KMS-11 (cell line): ENCODE measurements around the gene SZT2.

ENCODE experiments used
- H2AFZ ChIP-seq: fragments of 200-600 bp; sonication (generic); 2 replicates; pipeline ENCODE4 v1.6.1; 2016; ENCODE audit warnings: antibody characterized with exemption, mixed run types, low read depth
- H3K27ac ChIP-seq: fragments of 200-600 bp; sonication (generic); 2 replicates; pipeline ENCODE4 v1.6.1; 2016; ENCODE audit warnings: mild to moderate bottlenecking, mixed run types
- H3K27me3 ChIP-seq: fragments of 200-600 bp; sonication (generic); 2 replicates; pipeline ENCODE4 v1.6.1; 2017; ENCODE audit warnings: mild to moderate bottlenecking, low read depth, mixed run types, moderate library complexity; ENCODE audit not compliant: insufficient read depth
- H3K36me3 ChIP-seq: fragments of 200-600 bp; sonication (generic); 2 replicates; pipeline ENCODE4 v1.6.1; 2017; ENCODE audit warnings: mild to moderate bottlenecking, mixed run types; ENCODE audit not compliant: insufficient read depth
- H3K4me1 ChIP-seq: fragments of 200-600 bp; sonication (generic); 2 replicates; pipeline ENCODE4 v1.6.1; 2016; ENCODE audit warnings: mild to moderate bottlenecking, low read depth, mixed run types; ENCODE audit not compliant: poor library complexity, severe bottlenecking
- H3K4me2 ChIP-seq: fragments of 200-600 bp; sonication (generic); 2 replicates; pipeline ENCODE4 v1.7.0; 2016; ENCODE audit warnings: mild to moderate bottlenecking, mixed run types
- H3K4me3 ChIP-seq: fragments of 200-600 bp; sonication (generic); IDR thresholded peaks from 2 replicates; pipeline ENCODE4 v1.6.1; 2017; ENCODE audit warnings: low read depth, low read length, mixed read lengths; ENCODE audit not compliant: insufficient read depth
- H3K79me2 ChIP-seq: fragments of 200-600 bp; sonication (generic); 2 replicates; pipeline ENCODE4 v1.6.1; 2016; ENCODE audit warnings: low read depth, mixed run types; ENCODE audit not compliant: insufficient read depth
- H3K9ac ChIP-seq: fragments of 200-600 bp; sonication (generic); 2 replicates; pipeline ENCODE4 v1.6.1; 2016; ENCODE audit warnings: mild to moderate bottlenecking, mixed run types
- H4K20me1 ChIP-seq: fragments of 200-600 bp; sonication (generic); 2 replicates; pipeline ENCODE4 v1.6.1; 2016; ENCODE audit warnings: mild to moderate bottlenecking, mixed run types; ENCODE audit not compliant: insufficient read depth
- TF ChIP-seq, protein P1 (sequence below): fragments of 200-600 bp; sonication (generic); conservative IDR thresholded peaks from 2 replicates; pipeline ENCODE4 v1.6.1; 2017; ENCODE audit warnings: low read depth, mild to moderate bottlenecking, antibody characterized with exemption, low read length, moderate library complexity, mixed read lengths

Gene SZT2

DNA sequence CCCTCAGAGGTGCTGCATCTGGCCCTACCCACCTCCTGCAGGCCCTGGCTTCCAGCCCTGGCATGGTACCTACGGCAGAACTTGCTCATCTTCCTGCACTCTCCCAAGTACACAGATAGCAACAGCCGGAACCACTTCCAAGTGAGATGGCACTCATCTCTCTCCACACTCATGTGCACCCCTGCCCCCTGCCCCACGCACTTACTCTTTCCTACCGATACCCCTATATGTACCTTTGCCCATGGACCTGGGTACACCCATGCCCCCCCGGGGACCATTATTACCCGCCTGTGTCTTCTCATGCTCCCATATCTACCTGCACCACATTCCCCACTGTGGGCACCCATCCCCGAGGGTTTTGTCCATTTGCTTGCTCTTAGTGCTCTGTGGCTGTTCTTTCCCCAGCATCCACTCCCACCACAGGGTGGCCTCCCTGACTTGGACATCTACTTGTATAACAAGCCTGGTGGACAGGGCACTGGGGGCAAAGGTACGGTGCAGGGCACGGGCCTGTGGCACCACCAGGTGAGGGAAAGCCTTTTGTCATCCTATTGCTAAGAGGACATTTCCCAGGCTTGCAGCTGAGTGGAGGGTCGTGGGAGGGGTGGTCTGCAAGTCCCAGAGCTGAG is 49.4 kb downstream of the SZT2 start:
- H3K4me1 ChIP-seq, result no peaks in the 10 kb centered on the region
- no peaks in the 10 kb centered on the region for H3K27me3 ChIP-seq
- no peak overlapping the region for H3K27ac ChIP-seq
- no peaks in the 10 kb centered on the region for H3K79me2 ChIP-seq
- TF ChIP-seq, protein P1, sequence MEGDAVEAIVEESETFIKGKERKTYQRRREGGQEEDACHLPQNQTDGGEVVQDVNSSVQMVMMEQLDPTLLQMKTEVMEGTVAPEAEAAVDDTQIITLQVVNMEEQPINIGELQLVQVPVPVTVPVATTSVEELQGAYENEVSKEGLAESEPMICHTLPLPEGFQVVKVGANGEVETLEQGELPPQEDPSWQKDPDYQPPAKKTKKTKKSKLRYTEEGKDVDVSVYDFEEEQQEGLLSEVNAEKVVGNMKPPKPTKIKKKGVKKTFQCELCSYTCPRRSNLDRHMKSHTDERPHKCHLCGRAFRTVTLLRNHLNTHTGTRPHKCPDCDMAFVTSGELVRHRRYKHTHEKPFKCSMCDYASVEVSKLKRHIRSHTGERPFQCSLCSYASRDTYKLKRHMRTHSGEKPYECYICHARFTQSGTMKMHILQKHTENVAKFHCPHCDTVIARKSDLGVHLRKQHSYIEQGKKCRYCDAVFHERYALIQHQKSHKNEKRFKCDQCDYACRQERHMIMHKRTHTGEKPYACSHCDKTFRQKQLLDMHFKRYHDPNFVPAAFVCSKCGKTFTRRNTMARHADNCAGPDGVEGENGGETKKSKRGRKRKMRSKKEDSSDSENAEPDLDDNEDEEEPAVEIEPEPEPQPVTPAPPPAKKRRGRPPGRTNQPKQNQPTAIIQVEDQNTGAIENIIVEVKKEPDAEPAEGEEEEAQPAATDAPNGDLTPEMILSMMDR, result no peak
- no peaks in the 10 kb centered on the region for H4K20me1 ChIP-seq
- H3K9ac ChIP-seq, result no peak overlapping the region
- H2AFZ ChIP-seq, result no peak overlapping the region
- no peaks in the 10 kb centered on the region for H3K36me3 ChIP-seq
- H3K4me2 ChIP-seq, result no peak overlapping the region
- no peak overlapping the region for H3K4me3 ChIP-seq

DNA sequence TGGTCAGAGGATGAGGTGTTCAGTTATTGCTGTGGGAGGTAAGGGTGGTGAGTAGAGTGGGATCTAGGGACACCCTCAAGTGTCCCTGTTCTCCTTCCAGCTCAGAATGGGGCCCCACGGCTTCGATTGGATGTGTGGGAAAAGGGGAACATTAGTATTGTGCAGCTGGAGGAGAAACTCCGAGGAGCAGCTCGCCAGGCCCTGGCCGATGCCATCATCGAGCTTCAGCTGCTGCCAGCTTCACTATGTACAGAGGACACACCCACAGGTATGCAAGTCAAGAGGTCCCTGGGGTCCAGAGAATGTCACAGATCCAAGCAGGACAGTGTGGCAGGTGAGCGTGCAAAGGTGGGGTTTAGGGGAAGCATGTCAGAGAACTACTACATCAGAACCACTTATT is 50.1 kb downstream of the SZT2 start:
- TF ChIP-seq, protein P1, result no peak
- H3K4me2 ChIP-seq, result no peak overlapping the region
- H3K27me3 ChIP-seq, result no peaks in the 10 kb centered on the region
- no peak overlapping the region for H3K27ac ChIP-seq
- no peaks in the 10 kb centered on the region for H3K79me2 ChIP-seq
- H2AFZ ChIP-seq, result no peak overlapping the region
- H3K4me1 ChIP-seq, result no peaks in the 10 kb centered on the region
- no peak overlapping the region for H3K4me3 ChIP-seq
- no peak overlapping the region for H3K9ac ChIP-seq
- H4K20me1 ChIP-seq, result no peaks in the 10 kb centered on the region
- H3K36me3 ChIP-seq, result no peaks in the 10 kb centered on the region

DNA sequence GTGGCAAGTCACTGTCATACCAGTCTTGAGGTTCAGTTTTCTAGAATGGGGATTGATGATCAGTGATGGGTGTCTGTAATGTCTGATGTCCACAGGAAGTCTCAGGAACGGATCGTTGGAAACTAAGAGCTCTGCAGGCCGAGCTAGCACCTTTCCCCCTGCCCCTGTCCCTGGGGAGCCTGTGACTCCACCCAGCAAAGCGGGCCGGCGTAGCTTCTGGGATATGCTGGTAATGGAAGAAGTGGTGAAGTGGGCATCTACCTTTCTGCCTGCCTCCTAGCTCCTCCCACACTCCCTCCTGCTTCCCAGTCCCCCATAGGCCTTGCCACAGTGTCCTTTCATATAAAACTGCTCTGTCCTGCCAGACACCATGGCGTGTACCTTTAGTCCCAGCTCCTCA is 50.7 kb downstream of the SZT2 start:
- H3K4me3 ChIP-seq, result no peak overlapping the region
- no peaks in the 10 kb centered on the region for H3K27me3 ChIP-seq
- no peaks in the 10 kb centered on the region for H4K20me1 ChIP-seq
- no peaks in the 10 kb centered on the region for H3K79me2 ChIP-seq
- no peak overlapping the region for H3K4me2 ChIP-seq
- no peaks in the 10 kb centered on the region for H3K4me1 ChIP-seq
- H3K27ac ChIP-seq, result no peak overlapping the region
- H2AFZ ChIP-seq, result no peak overlapping the region
- TF ChIP-seq, protein P1, result no peak
- no peaks in the 10 kb centered on the region for H3K36me3 ChIP-seq
- H3K9ac ChIP-seq, result no peak overlapping the region

DNA sequence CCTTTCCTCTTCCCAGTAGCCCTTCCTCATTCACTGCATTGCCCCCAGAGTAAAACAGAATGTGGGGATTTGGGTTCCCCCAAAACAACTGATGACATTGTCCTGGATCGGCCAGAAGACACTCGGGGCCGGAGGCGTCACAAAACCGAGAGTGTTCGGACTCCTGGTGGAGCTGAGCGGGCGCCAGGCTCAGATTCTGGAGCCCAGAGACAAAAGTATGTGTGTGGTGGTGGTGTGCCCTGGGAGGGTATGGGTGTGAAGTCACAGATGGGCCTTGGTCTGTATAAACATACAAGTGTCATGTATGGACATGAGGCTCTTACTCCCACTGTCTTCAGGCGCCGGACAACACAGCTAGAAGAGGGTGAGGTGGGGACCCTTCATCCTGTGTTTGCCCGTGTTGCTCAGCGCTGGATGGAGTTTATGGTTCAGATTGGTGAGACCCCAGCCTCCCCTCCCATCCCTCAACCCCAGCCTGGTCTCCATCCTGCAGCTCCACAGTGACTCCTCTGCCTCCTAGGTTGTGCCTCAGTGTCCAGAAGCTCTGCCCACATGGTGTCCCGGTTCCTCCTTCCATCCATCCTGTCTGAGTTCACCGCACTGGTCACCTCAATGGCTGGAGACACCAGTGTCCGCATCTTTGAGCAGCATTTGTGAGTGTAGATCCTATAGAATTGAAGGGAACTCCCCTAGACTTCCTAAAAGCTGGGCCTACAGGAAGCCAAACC is 51.6 kb downstream of the SZT2 start:
- TF ChIP-seq, protein P1, result no peak
- H3K4me2 ChIP-seq, result no peak overlapping the region
- no peak overlapping the region for H3K27ac ChIP-seq
- no peaks in the 10 kb centered on the region for H4K20me1 ChIP-seq
- H3K4me1 ChIP-seq, result no peaks in the 10 kb centered on the region
- H3K9ac ChIP-seq, result no peak overlapping the region
- no peaks in the 10 kb centered on the region for H3K27me3 ChIP-seq
- no peaks in the 10 kb centered on the region for H3K79me2 ChIP-seq
- no peak overlapping the region for H3K4me3 ChIP-seq
- no peak overlapping the region for H2AFZ ChIP-seq
- no peaks in the 10 kb centered on the region for H3K36me3 ChIP-seq
